GM18858 (cell line): ENCODE measurements around the gene GVQW3.
A peak's percentile ranks its signal among the peaks of the same experiment; 100 is the strongest.
"Not testable (repeated sequence)": the region's sequence is repeated elsewhere in the genome, so short reads cannot be mapped to it uniquely, and the experiment has no call there.

Experiments used
- ATAC-seq: cut with Tn5 transposase; IDR thresholded peaks from one replicate; pipeline ENCODE4 v1.9.1; 2021; ENCODE audit not compliant: unreplicated experiment

Gene GVQW3

DNA sequence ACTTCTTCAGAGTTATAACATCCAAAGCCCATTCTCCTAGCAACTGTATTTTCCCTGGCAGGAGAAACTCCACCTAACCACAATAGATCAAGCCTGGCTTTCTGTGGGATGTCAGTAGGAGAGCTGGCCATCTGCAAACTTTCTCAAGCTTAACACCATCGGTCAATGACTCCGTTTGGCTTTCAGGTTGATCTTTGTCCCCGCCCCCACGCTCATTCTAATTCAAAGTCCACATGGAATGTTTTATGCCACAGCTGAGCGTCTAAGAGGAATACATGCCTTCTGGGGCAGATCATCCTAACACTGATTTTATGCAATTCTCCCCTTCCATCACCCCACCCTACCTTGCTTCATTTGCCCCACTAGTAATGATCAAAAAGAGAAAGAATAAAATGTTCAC is 4.8 kb downstream of the GVQW3 start:
- ATAC-seq = no peak

DNA sequence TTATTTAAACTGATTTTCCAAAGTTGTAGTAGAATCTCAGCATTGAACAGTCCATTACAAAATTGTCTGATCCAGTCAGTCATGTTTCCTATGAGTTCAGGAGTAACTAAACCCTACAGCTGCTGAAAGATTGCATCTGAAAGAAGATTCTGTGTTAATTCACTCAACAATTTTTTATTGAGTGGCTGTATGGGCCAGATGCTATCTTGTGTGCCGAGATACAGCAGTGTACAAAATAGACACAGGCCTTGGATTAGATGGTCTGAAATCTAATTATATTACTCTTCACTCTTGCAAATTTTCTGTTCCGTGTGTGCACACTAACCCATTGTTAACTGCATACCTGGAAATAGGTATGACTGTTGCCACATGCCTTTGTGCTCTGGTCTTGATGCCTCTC is 7.3 kb downstream of the GVQW3 start:
- ATAC-seq = no peak

DNA sequence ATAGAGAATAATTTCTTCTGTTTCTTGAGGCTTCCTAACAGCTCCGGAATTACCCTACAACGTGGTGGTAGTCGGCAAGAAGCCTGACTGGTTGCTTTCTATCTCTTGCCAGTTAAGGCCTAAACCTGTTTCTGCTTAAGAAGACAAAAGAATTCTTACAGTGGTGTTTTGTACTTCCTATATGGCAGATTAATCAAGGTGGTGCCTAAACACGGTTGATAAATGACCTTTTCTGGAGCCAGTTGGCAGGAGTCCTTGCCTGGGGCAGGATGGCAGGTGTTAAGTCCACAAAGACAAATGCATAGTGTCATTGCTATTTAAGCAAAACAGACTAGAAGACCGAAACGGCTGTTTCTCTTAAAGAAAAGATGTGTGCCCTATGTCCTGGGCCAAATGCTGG is 9.9 kb downstream of the GVQW3 start:
- ATAC-seq = no peak

DNA sequence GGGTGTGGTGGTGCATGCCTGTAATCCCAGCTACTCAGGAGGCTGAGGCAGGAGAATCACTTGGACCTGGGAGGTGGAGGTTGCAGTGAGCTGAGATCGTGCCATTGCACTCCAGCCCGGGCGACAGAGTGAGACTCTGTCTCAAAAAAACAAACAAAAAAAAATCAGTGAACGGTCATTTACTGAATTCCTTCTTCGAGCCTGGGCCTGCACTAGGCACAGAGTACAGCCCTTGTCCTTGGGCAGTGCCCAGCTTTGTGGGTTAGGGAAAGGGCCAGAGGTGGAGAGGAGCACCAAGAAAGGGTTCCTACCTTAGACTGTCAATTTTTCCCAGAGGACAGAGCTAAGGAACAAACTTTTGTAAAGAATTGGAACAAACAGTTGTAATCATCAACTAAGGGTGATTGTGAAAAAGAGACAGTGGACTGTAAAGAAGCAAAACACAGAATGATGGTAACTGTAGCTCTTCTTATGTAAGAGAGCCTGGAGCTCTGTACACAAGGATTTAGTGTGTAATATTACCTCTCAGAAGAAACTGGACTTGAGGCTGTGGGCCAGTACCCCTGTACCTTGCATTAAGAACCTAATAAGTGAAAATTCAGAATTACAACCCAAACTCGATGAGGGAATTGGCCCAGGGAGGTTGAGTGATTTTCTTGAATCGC is 10.8 kb downstream of the GVQW3 start:
- no peak for ATAC-seq

DNA sequence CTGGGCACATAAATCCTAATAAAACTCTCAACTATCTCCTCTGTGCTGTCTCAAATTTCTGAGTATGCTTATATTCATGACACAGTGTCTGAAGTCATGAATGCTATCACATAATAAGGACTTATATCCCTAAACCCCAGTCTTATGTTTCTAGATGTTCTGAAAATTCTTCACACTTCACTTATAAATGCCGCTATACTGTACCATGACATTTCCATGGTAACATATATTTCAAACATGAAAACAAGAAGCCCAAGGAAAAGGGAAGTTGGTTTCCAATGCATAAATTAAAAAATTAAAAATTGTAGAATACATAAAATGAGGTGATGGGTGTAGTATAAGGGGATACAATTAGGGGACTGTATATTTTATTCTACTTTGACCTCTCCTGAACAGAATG is 11.7 kb downstream of the GVQW3 start:
- no peak for ATAC-seq

DNA sequence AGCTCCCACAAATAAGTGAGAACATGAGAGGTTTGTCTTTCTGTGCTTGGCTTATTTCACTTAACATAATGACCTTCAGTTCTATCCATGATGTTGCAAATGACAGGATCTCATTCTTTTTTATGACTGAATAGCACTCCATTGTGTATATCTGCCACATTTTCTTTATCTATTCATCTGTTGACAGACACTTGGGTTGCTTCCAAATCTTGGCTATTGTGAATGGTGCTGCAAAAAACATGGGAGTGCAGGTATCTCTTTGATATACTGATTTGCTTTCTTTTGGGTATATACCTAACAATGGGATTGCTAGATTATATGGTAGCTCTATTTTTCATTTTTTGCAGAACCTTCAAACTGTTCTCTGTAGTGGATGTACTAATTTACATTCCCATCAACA is 13.3 kb downstream of the GVQW3 start:
- ATAC-seq = no peak

DNA sequence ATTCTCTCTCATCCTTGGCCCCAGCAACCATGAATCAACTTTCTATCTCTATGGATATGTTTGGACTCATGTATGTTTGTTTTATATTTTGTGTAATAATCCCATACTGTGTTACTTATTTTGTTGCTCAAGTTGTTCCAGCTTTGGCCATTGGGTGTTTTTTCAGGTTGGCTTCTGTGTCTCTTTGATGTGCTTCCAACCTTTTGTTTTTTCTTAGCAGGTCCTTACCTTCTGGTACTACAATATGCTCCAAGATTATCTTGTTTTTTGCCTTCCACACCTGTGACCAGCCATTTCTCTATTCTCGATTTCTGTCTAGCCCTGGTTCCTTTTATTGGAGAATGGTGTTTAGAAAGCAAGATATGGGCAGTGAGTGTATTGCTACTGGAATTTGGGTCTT is 14.2 kb downstream of the GVQW3 start:
- no peak for ATAC-seq

DNA sequence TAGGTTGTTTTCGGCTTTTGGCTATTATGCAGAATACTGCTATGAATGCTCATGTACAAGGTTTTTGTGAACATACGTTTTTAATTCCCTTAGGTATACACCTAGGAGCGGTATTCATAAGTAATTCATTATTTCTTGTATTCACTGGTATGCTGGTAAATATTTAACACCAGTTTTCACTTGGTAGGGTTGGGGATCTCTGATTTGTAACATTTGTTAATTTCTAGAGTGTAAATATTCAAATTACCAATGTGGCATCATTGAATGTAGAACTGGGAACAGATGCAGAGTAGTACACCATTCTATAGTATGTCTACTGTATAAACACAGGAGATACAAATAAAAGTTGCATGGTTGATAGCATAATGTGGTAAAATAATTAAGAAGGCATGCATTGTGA is 16.3 kb downstream of the GVQW3 start:
- no peak for ATAC-seq

DNA sequence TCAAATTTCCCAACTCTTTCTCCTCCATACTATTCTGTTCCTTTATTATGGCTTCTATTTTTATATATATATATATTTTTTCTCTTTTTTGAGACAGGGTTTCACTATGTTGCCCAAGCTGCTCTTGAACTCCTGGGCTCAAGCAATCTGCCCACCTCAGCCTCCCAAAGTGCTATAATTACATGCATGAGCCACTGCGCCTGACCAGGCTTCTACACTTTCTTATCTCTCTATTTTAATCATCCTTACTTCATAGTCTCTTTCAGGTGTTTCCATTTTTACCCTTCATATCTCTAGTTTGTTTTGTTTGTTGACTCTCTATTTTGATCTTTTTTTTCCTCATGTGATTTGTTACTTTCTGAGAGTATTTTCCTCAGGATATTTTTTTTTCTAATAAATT is 19.8 kb downstream of the GVQW3 start:
- no peak for ATAC-seq

DNA sequence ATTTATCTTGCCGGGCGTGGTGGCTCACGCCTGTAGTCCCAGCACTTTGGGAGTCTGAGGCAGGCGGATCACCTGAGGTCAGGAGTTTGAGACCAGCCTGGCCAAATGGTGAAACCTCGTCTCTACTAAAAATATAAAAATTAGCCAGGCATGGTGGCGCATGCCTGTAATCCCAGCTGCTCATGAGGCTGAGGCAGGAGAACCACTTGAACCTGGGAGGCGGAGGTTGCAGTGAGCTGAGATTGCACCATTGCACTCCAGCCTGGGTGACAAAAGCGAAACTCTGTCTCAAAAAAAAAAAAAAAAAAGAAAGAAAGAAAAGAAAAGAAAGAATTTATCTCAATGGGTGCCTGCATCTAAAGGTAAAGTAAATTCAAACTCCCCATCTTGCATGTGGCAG is 20.4 kb downstream of the GVQW3 start:
- ATAC-seq = not testable (repeated sequence)

DNA sequence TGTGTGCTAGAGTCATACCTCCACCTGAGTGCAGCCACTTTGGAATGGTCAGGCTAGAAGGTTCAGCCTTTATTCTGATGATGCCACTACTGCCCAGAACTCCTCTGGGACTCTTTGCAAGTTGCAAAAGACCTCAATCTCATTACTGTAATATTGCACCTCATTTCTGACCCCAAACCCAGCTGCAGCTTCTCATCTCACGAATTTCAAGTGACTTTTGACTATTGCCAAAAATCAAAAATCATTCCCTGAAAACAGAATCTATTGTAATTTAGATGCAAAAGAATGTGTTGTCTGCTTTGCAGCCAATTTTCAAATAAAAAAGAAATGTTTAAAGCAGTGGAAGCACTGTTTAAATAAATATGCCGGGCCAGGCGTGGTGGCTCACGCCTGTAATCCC is 25.2 kb downstream of the GVQW3 start:
- ATAC-seq = no peak

DNA sequence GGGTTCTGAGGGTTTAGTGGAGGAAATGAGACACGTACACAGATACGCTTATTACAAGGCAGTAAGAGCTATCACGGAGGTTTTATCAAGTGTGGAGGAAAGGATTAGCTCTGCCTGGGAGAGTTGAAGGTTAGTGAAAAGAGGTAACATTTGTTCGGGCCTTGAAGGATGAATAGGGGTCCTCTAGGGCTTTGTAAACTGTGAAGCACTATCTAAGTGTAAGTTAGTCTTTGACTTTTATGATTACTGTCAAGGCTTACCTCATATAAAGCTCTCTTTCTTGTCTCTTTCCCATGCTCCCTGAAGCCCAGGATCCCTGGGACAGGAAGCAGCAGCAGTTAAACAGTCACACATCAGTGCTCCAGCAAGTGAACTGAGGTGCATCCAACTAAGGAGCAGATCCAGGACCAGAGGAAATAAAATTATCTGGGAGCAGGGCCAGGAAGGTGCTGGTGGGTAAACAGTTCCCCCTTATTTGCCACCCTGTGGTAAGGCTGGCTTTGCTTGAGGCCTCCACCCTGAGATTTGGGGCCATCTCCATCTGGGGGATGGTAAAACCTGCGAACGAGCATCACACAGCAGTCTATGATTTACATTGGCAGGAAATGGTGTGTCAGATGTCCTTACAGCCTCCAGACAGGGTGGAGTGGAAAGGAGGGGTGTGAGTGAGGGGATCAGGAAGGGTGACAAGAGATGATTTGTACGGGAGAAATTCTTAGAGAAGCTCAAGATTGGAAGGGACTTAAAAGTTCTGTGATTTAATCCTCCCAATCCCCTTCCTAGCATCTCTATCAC is 27.2 kb downstream of the GVQW3 start:
- ATAC-seq = no peak

DNA sequence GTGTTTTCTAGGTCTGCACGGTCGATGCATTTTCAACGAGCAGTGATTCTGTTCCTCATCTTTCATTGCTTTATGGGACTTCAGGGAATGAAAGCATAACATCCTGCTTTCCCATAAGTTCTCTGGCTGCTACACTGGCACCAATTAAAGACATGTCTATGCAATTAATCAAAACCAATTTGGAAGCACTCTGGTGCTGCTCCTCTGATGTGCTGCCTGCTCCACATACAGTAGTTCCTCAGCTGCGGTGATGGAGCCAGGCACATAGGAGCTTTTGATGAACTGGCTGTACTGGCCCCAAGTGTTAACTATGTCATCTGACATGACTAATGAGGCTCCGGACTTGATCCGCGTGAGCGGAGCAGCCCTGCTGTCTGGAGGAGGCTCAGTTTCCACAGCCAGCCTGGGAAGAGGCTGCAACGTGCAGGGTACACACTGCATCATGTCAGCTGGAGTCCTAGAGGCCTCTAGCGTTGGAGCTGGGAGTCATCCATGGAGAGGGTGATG is 29.8 kb downstream of the GVQW3 start:
- ATAC-seq = no peak

DNA sequence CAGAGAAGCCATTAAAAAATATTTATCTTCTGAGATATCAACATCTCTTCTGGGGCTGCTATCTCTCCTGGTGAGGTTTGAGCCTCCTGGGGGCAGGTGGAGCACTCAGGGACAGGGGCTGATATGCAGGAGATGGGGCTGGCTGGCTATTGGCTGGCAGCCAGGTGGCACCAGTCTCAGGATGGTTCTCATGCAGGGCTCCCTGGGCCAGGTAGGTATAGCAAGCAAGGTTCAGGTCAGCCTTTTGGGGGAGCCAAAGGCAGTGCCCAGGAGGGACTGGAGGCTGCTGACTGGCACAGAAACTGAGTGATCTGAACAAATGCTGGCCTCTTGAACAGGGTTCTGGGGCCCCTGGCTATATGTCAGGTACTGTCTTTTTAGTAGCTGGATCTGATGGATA is 34.0 kb downstream of the GVQW3 start:
- no peak for ATAC-seq

DNA sequence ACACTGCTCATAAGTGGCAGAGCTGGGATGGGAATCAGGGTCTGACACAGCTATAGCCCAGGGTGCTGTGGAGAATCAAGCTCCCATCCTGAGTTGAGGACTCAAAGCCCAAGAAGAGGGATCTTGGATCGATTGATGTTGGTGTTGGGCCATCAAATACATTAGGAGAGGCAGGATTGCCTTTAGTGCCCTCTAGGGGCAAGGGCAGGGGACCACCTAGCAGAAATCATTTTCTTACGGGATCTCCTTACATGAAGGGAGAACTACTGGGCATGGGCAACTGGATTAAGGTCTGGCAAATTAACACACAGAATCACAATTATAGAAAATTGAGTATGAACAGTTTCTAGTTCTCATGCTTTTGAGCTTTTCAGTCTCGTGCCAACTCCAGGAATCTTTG is 38.8 kb downstream of the GVQW3 start:
- ATAC-seq = no peak

DNA sequence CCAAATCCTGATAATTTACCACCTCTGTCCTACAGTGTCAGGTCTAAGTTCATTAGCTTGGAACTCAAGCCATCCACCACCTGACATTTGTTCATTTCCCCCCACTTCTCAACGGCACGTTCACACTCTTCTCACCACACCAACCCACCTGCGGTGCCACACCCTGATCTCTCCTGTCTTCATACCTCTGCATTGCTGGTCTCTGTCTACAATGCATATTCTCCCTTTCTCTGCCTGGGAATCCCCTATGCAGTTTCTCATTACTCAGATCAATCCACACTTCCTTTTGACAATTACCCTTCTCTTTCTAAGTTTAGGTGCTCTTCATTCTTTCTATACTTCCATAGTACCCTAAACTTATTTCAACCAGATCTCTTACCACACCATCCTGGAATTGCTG is 43.3 kb downstream of the GVQW3 start:
- ATAC-seq = peak; percentile 82

DNA sequence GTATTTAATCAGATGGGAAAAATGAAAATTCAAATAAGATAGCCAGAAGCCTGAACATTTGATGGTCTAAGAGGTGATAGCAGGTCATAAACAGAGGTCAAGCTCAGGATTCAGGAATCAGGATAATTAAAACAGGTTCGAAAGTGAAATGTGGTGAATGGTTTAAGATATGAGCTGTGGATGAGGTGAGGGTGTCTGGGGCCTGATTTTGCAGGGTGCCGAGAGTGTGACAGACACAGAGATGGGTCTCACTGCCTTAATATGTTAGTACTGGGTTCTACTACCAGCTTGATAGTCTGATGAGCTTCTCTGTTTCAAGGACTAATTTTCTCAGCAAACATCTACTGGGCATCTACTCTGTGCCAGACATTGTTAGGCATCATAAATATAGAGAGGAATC is 43.8 kb downstream of the GVQW3 start:
- peak; percentile 13 for ATAC-seq

DNA sequence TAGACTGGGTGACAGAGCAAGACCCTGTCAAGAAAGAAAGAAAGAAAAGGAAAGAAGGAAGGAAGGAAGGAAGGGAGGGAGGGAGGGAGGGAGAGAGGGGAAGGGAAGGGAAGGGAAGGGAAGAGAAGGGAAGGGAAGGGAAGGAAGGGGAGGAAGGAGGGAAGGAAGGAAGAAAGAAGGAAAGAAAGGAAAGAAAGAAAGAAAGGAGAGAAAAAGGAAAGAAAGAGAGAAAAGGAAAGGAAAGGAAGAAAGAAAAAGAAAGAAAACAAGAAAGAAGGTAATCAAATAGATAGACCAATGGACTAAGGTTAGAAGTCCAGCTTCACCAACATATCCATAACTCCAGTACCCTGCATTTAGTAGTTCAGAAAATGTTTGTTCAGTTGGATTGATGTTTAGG is 45.5 kb downstream of the GVQW3 start:
- ATAC-seq = no peak

DNA sequence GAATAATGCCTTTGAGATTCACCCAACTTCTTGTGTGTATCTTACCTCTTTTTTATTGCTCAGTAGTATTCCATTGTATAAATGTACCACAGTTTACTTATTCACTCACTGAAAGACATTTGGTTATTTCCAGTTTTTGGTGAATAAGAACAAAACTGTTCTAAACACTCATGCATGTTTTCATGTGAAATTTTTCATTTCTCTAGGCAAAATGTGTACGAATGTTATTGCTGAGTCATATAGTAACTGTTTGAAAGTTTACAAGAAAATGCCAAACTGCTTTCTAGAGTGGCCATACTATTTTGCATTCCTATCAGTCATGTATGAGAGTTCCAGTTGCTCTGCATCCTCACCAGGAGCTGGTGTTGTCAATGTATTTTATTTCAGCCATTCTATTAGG is 54.9 kb downstream of the GVQW3 start:
- no peak for ATAC-seq

DNA sequence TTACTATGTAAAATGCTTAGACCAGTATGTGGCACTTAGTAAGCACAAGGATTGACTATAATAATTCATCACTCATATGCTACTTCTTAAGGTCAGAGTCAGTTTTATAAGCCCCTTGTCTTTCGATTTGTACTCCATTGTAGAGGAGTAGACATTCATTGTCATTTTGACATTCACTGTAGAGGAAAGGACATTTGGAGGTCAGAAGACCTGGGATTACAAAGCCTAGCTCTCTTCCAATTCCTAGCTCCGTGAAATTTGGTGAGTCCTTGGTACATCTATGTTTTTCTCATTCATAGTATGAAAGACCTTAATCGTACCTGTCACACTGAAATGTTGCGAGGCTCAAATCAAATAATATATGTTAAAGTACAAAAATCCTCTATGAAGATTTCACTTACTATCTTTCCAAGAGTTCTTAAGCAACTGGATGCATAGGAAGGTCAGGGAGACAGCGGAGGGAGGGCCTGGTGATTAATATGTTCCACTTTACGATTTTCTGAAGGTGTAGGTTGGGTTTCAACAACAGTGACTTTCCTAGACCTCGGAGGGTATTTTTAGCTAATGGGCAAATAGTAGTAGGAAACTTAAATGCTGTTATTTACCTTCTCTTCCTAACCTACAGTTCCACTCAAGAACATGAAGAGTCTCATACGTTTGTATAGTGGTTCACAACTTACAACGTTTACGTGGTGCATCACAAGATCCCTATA is 62.3 kb downstream of the GVQW3 start:
- no peak for ATAC-seq

DNA sequence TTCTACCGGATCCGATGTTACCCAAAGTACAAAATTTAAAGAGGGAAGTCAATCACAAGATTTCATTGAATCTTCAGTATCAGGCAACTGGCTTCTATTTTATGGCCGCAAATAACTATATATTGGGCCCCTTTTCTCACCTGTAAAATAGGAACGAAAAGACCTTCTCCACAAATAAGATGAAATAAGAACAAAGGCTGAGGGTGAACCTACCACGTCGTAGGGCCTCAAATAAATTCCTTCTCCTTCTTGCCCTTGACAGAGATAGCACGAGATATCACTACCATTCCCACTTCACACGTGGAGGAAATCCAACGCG is 62.9 kb downstream of the GVQW3 start:
- no peak for ATAC-seq
